Measurements from ENCODE around the gene SMOC2. TPM values are rescaled to one million over a fixed set of nuclear protein-coding genes. Genes with fewer than 3 reads are reported as not detected.

Gene SMOC2
- total RNA-seq, 3 donors from 2014 or later (not counting 1 experiment from before 2014, with no cell fraction given) = not detected

- H3K27ac ChIP-seq (ENCODE audit: low read length) = no peak overlapping the region
- intact Hi-C loops (cut with micrococcal nuclease) = loop anchor here (10.0 kb wide), 1 partner anchor 246 kb away; no protein-coding TSS in a partner anchor
- H3K4me1 Mint-ChIP-seq = peaks cover 8 to 22% of the 10 kb centered on the region in 2 donors
- H3K27ac Mint-ChIP-seq = no peak overlapping the region
- 74% methylated on average over 22 of the region's 22 CpGs for WGBS (ENCODE audit: insufficient coverage)
- ATAC-seq (no peak), DNase-seq (no peak)
- no peaks in the 10 kb centered on the region for H3K9me3 Mint-ChIP-seq
- no peaks in the 10 kb centered on the region for H3K36me3 ChIP-seq (ENCODE audit: control insufficient read depth, insufficient read depth, low read length)
- no peak for TF ChIP-seq CTCF (IDR thresholded peaks at IDR 0.05)
- H3K27me3 ChIP-seq (ENCODE audit: control insufficient read depth, insufficient read depth, low read length) = no peaks in the 10 kb centered on the region
- H3K36me3 Mint-ChIP-seq = no peaks in the 10 kb centered on the region
- no peak overlapping the region for H3K4me3 Mint-ChIP-seq
- H3K9me3 ChIP-seq (ENCODE audit: control insufficient read depth, insufficient read depth, low read length) = no peaks in the 10 kb centered on the region
- no peaks in the 10 kb centered on the region for H3K4me1 ChIP-seq (ENCODE audit: control insufficient read depth, insufficient read depth, low read length)
- no peak overlapping the region for H3K4me3 ChIP-seq (ENCODE audit: low read length)
- peaks cover 10 to 40% of the 10 kb centered on the region in 2 donors for H3K27me3 Mint-ChIP-seq (ENCODE audit: low read depth in 2 of 2)
Observed at GRCh38 chr6:168638468-168639271, 197.7 kb downstream of the SMOC2 start.

- Mint-ChIP-seq H3K9me3 (no peaks in the 10 kb centered on the region), H3K27me3 (ENCODE audit: low read depth in 2 of 2) (peaks cover 10 to 25% of the 10 kb centered on the region in 2 donors), H3K36me3 (no peaks in the 10 kb centered on the region), H3K27ac (no peak overlapping the region), H3K4me1 (peaks cover 8 to 18% of the 10 kb centered on the region in 2 donors), H3K4me3 (no peak overlapping the region)
- Histone ChIP-seq H3K27me3 (ENCODE audit: control insufficient read depth, insufficient read depth, low read length) (no peaks in the 10 kb centered on the region), H3K27ac (ENCODE audit: low read length) (no peak overlapping the region), H3K9me3 (ENCODE audit: control insufficient read depth, insufficient read depth, low read length) (no peaks in the 10 kb centered on the region), H3K36me3 (ENCODE audit: control insufficient read depth, insufficient read depth, low read length) (no peaks in the 10 kb centered on the region), H3K4me1 (ENCODE audit: control insufficient read depth, insufficient read depth, low read length) (no peaks in the 10 kb centered on the region), H3K4me3 (ENCODE audit: low read length) (no peak overlapping the region)
- DNase-seq (no peak), ATAC-seq (no peak)
- intact Hi-C loops (cut with micrococcal nuclease) = no loop called here
- no peak for TF ChIP-seq CTCF (IDR thresholded peaks at IDR 0.05)
- WGBS (ENCODE audit: insufficient coverage) = 41% methylated on average over 7 of the region's 8 CpGs
Observed at GRCh38 chr6:168640181-168640580, 199.2 kb downstream of the SMOC2 start.

- ATAC-seq = no peak
- H3K36me3 Mint-ChIP-seq = no peaks in the 10 kb centered on the region
- no peak overlapping the region for H3K27ac Mint-ChIP-seq
- Histone ChIP-seq H3K9me3 (ENCODE audit: control insufficient read depth, insufficient read depth, low read length) (no peaks in the 10 kb centered on the region), H3K27ac (ENCODE audit: low read length) (no peak overlapping the region), H3K27me3 (ENCODE audit: control insufficient read depth, insufficient read depth, low read length) (no peaks in the 10 kb centered on the region), H3K36me3 (ENCODE audit: control insufficient read depth, insufficient read depth, low read length) (no peaks in the 10 kb centered on the region), H3K4me3 (ENCODE audit: low read length) (no peak overlapping the region), H3K4me1 (ENCODE audit: control insufficient read depth, insufficient read depth, low read length) (no peaks in the 10 kb centered on the region)
- H3K9me3 Mint-ChIP-seq = no peaks in the 10 kb centered on the region
- peaks cover 8 to 18% of the 10 kb centered on the region in 2 donors for H3K4me1 Mint-ChIP-seq
- H3K27me3 Mint-ChIP-seq (ENCODE audit: low read depth in 2 of 2) = peaks cover 10 to 25% of the 10 kb centered on the region in 2 donors
- 47% methylated on average over 5 of the region's 5 CpGs for WGBS (ENCODE audit: insufficient coverage)
- H3K4me3 Mint-ChIP-seq = no peak overlapping the region
- intact Hi-C loops (cut with micrococcal nuclease) = no loop called here
- TF ChIP-seq CTCF (IDR thresholded peaks at IDR 0.05) = no peak
- no peak for DNase-seq
Observed at GRCh38 chr6:168640768-168641167, 199.8 kb downstream of the SMOC2 start.
